Measurements from ENCODE around the gene FBXO31. TPM values are rescaled to one million over a fixed set of nuclear protein-coding genes. Genes with fewer than 3 reads are reported as not detected.

The FBXO31 gene
- total RNA-seq, 1 donor from 2014 or later = 37.1 TPM

- intact Hi-C loops (cut with micrococcal nuclease) = no loop called here
- no peaks in the 10 kb centered on the region for H3K27me3 Mint-ChIP-seq
- no peak overlapping the region for H3K27ac Mint-ChIP-seq
- H3K4me1 Mint-ChIP-seq = peaks cover 6% of the 10 kb centered on the region
- peaks cover 31% of the 10 kb centered on the region for H3K36me3 Mint-ChIP-seq (ENCODE audit: low read depth)
- no peaks in the 10 kb centered on the region for H3K9me3 Mint-ChIP-seq
- no peak overlapping the region for H3K4me3 Mint-ChIP-seq
- DNase-seq = no peak
Measured at GRCh38 chr16:87333101-87333500, 50.5 kb downstream of the FBXO31 start.

GRCh38 chr16:87332150-87332549 lies 51.4 kb downstream of the FBXO31 start:
- Mint-ChIP-seq H3K27ac (no peak overlapping the region), H3K27me3 (no peaks in the 10 kb centered on the region), H3K4me3 (no peak overlapping the region), H3K4me1 (peaks cover 3% of the 10 kb centered on the region), H3K9me3 (no peaks in the 10 kb centered on the region), H3K36me3 (ENCODE audit: low read depth) (peaks cover 25% of the 10 kb centered on the region)
- intact Hi-C loops (cut with micrococcal nuclease) = no loop called here
- DNase-seq = no peak

GRCh38 chr16:87331241-87331801 lies 52.3 kb downstream of the FBXO31 start:
- no peak for DNase-seq
- peaks cover 24% of the 10 kb centered on the region for H3K36me3 Mint-ChIP-seq (ENCODE audit: low read depth)
- no peak overlapping the region for H3K4me3 Mint-ChIP-seq
- H3K27me3 Mint-ChIP-seq = no peaks in the 10 kb centered on the region
- no peaks in the 10 kb centered on the region for H3K4me1 Mint-ChIP-seq
- H3K27ac Mint-ChIP-seq = no peak overlapping the region
- intact Hi-C loops (cut with micrococcal nuclease) = no loop called here
- no peaks in the 10 kb centered on the region for H3K9me3 Mint-ChIP-seq

- intact Hi-C loops (cut with micrococcal nuclease) = no loop called here
- H3K4me1 Mint-ChIP-seq = peaks cover 1% of the 10 kb centered on the region
- no peak for DNase-seq
Measured at GRCh38 chr16:87330646-87331045, 52.9 kb downstream of the FBXO31 start.

GRCh38 chr16:87330257-87330624 lies 53.3 kb downstream of the FBXO31 start:
- Mint-ChIP-seq H3K4me1 (peaks cover 1% of the 10 kb centered on the region), H3K27ac (no peak overlapping the region), H3K27me3 (no peaks in the 10 kb centered on the region), H3K36me3 (ENCODE audit: low read depth) (peaks cover 19% of the 10 kb centered on the region), H3K9me3 (no peaks in the 10 kb centered on the region), H3K4me3 (no peak overlapping the region)
- intact Hi-C loops (cut with micrococcal nuclease) = no loop called here
- DNase-seq = no peak

More at GRCh38 chr16:87330646-87331045, 52.9 kb downstream of the FBXO31 start:
- Mint-ChIP-seq H3K4me3 (no peak overlapping the region), H3K27me3 (no peaks in the 10 kb centered on the region), H3K27ac (no peak overlapping the region), H3K36me3 (ENCODE audit: low read depth) (peaks cover 20% of the 10 kb centered on the region), H3K9me3 (no peaks in the 10 kb centered on the region)

GRCh38 chr16:87329436-87330256 lies 53.9 kb downstream of the FBXO31 start:
- no peak overlapping the region for H3K4me3 Mint-ChIP-seq
- H3K9me3 Mint-ChIP-seq = no peaks in the 10 kb centered on the region
- intact Hi-C loops (cut with micrococcal nuclease) = no loop called here
- DNase-seq = no peak
- H3K27me3 Mint-ChIP-seq = no peaks in the 10 kb centered on the region
- H3K4me1 Mint-ChIP-seq = peaks cover 1% of the 10 kb centered on the region
- H3K36me3 Mint-ChIP-seq (ENCODE audit: low read depth) = peaks cover 17% of the 10 kb centered on the region
- H3K27ac Mint-ChIP-seq = peak overlapping the region; percentile 45

GRCh38 chr16:87328846-87329245 lies 54.7 kb downstream of the FBXO31 start:
- Mint-ChIP-seq H3K9me3 (no peaks in the 10 kb centered on the region), H3K4me3 (no peak overlapping the region), H3K4me1 (peaks cover 4% of the 10 kb centered on the region), H3K36me3 (ENCODE audit: low read depth) (peaks cover 14% of the 10 kb centered on the region), H3K27me3 (no peaks in the 10 kb centered on the region), H3K27ac (no peak overlapping the region)
- no peak for DNase-seq
- intact Hi-C loops (cut with micrococcal nuclease) = no loop called here

- H3K4me1 Mint-ChIP-seq = peaks cover 4% of the 10 kb centered on the region
- intact Hi-C loops (cut with micrococcal nuclease) = no loop called here
- H3K27ac Mint-ChIP-seq = no peak overlapping the region
- no peaks in the 10 kb centered on the region for H3K27me3 Mint-ChIP-seq
- no peaks in the 10 kb centered on the region for H3K9me3 Mint-ChIP-seq
- no peak overlapping the region for H3K4me3 Mint-ChIP-seq
- peaks cover 11% of the 10 kb centered on the region for H3K36me3 Mint-ChIP-seq (ENCODE audit: low read depth)
- no peak for DNase-seq
Measured at GRCh38 chr16:87327798-87328495, 55.6 kb downstream of the FBXO31 start.

GRCh38 chr16:87326151-87326571 lies 57.4 kb downstream of the FBXO31 start:
- H3K36me3 Mint-ChIP-seq (ENCODE audit: low read depth) = peaks cover 11% of the 10 kb centered on the region
- intact Hi-C loops (cut with micrococcal nuclease) = no loop called here
- peaks cover 4% of the 10 kb centered on the region for H3K4me1 Mint-ChIP-seq
- DNase-seq = no peak
- H3K27me3 Mint-ChIP-seq = no peaks in the 10 kb centered on the region
- no peak overlapping the region for H3K4me3 Mint-ChIP-seq
- H3K27ac Mint-ChIP-seq = no peak overlapping the region
- no peaks in the 10 kb centered on the region for H3K9me3 Mint-ChIP-seq

GRCh38 chr16:87325423-87325858 lies 58.1 kb downstream of the FBXO31 start:
- no peak for DNase-seq
- Mint-ChIP-seq H3K27me3 (no peaks in the 10 kb centered on the region), H3K9me3 (no peaks in the 10 kb centered on the region), H3K27ac (no peak overlapping the region), H3K4me1 (peaks cover 4% of the 10 kb centered on the region), H3K4me3 (no peak overlapping the region), H3K36me3 (ENCODE audit: low read depth) (peaks cover 5% of the 10 kb centered on the region)
- intact Hi-C loops (cut with micrococcal nuclease) = no loop called here

GRCh38 chr16:87324411-87325275 lies 58.9 kb downstream of the FBXO31 start:
- intact Hi-C loops (cut with micrococcal nuclease) = no loop called here
- DNase-seq = peak; percentile 82
- Mint-ChIP-seq H3K27ac (no peak overlapping the region), H3K27me3 (no peaks in the 10 kb centered on the region), H3K9me3 (no peaks in the 10 kb centered on the region), H3K36me3 (ENCODE audit: low read depth) (no peaks in the 10 kb centered on the region), H3K4me3 (no peak overlapping the region), H3K4me1 (peaks cover 4% of the 10 kb centered on the region)

GRCh38 chr16:87323727-87324410 lies 59.7 kb downstream of the FBXO31 start:
- intact Hi-C loops (cut with micrococcal nuclease) = no loop called here
- no peak for DNase-seq
- Mint-ChIP-seq H3K9me3 (no peaks in the 10 kb centered on the region), H3K27me3 (no peaks in the 10 kb centered on the region), H3K4me1 (peaks cover 7% of the 10 kb centered on the region), H3K36me3 (ENCODE audit: low read depth) (no peaks in the 10 kb centered on the region), H3K27ac (no peak overlapping the region), H3K4me3 (no peak overlapping the region)

All from activated CD4-positive, alpha-beta T cell treated with anti-CD3 and anti-CD28 coated beads, Interleukin-2, amount 10 ng/mL, durations not matched to agents 24 days and 14 days (primary cell).